AG10803 (cell line): ENCODE measurements around the gene ADAMTSL3.

Experiments used
- DNase-seq: peaks from one replicate; pipeline ENCODE4 v3.0.0; 2010; ENCODE audit warnings: low read depth
- H3K4me3 ChIP-seq: 2 replicates; pipeline ENCODE4 v1.5.1; 2011; ENCODE audit warnings: mild to moderate bottlenecking, low read length, control low read depth
- TF ChIP-seq, protein P1 (sequence below): conservative IDR thresholded peaks from 2 replicates; pipeline ENCODE4 v1.5.1; 2011; ENCODE audit warnings: mild to moderate bottlenecking, low read length, control low read depth, inconsistent platforms

Gene ADAMTSL3

GRCh38 chr15:83815506-83815905, 161.6 kb downstream of the ADAMTSL3 start:
- no peak overlapping the region for H3K4me3 ChIP-seq
- TF ChIP-seq, protein P1, sequence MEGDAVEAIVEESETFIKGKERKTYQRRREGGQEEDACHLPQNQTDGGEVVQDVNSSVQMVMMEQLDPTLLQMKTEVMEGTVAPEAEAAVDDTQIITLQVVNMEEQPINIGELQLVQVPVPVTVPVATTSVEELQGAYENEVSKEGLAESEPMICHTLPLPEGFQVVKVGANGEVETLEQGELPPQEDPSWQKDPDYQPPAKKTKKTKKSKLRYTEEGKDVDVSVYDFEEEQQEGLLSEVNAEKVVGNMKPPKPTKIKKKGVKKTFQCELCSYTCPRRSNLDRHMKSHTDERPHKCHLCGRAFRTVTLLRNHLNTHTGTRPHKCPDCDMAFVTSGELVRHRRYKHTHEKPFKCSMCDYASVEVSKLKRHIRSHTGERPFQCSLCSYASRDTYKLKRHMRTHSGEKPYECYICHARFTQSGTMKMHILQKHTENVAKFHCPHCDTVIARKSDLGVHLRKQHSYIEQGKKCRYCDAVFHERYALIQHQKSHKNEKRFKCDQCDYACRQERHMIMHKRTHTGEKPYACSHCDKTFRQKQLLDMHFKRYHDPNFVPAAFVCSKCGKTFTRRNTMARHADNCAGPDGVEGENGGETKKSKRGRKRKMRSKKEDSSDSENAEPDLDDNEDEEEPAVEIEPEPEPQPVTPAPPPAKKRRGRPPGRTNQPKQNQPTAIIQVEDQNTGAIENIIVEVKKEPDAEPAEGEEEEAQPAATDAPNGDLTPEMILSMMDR = no peak
- DNase-seq = no peak

DNA sequence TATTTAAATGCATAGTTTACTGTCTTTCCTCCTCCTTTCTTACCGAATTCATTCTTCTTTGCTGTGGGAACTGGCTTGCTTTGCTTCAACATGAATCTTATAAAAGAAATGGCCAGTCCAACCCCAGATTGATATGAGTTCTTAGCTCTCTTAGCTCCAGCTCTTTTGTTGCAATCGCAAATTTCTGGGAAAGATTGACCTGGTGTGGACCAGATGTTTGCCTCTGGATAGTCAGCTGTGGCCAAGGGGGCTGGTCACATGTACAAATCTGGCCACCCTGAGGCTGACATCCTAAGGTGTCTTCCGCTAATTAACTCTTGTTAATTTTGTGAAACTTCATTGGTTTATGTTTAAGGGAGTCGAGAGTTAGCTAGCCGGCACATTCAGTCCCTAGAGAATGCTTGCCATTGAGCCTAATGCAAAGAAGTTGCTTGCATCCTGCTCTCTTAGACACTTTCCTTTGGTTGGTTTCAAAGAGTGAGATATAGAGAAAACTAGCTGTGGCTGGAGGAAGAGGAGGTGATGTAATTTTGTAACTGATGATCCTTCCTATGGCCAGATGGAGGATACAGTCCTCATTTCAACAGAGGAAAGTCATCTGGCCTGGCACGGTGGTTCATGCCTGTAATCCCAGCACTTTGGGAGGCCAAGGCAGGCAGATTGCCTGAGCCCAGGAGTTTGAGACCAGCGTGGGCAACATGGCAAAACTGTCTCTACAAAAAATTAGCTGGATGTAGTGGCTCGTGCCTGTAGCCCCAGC, 162.4 kb downstream of the ADAMTSL3 start:
- DNase-seq = no peak
- TF ChIP-seq, protein P1 = no peak
- no peak overlapping the region for H3K4me3 ChIP-seq

GRCh38 chr15:83818591-83818990, 164.7 kb downstream of the ADAMTSL3 start:
- no peak for DNase-seq
- TF ChIP-seq, protein P1 = no peak
- no peak overlapping the region for H3K4me3 ChIP-seq

- no peak overlapping the region for H3K4me3 ChIP-seq
- TF ChIP-seq, protein P1 = no peak
- DNase-seq = no peak
These were observed 176.5 kb downstream of the ADAMTSL3 start for GRCh38 chr15:83830381-83830780.

DNA sequence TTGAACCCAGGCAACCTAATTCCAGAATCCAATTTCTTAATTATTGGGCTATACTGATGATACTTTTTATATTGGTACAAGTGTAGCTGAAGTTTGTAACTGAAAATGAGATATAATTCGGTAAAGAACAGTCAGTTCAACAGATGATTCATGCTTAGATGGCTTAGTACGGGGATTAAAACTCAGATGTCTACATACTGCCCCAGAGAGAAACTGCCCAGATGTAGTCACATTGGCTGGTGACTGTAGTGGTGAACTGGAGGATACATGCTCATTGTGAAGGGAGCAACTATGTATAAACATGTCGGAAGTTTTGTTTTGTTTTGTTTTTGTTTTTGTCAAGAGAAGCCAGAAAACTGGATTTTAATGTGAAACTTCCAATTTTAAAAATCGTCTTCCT, 179.6 kb downstream of the ADAMTSL3 start:
- TF ChIP-seq, protein P1 = no peak
- DNase-seq = no peak
- no peak overlapping the region for H3K4me3 ChIP-seq

GRCh38 chr15:83835479-83835878, 181.6 kb downstream of the ADAMTSL3 start:
- no peak for DNase-seq
- TF ChIP-seq, protein P1 = no peak
- no peak overlapping the region for H3K4me3 ChIP-seq

DNA sequence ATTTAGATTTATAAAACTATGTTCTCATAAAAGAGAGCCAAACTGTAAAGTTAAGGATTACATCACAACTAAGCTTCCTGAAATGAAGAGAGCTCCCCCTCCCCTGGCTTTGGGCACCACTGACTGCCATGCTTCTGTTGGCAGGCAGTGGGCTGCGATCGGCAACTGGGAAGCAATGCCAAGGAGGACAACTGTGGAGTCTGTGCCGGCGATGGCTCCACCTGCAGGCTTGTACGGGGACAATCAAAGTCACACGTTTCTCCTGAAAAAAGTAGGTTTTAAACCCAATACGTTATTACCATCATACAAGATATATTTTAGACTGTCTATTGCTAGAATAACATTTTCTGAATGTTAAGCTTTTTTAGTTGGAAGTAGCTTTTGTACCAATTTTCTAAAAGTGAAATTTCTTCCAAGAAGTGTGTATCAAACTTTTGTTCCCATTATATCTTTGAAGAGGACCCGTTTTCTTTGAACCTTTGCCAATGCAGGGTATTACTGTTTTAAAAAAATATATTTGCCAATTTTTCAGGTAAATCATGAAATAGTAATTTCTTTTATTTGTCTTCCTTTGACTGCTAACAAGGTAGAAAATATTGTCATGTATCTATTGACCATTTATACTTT, 184.1 kb downstream of the ADAMTSL3 start:
- TF ChIP-seq, protein P1 = peak; percentile 48
- no peak overlapping the region for H3K4me3 ChIP-seq
- DNase-seq = no peak
